ENCODE results near the gene TENT5C.

TENT5C gene

GRCh38 chr1:117573386-117574023, 32.3 kb upstream of the TENT5C start:
- no peak for DNase-seq (ENCODE audit: low read depth)

GRCh38 chr1:117574161-117574835, 31.6 kb upstream of the TENT5C start:
- DNase-seq (ENCODE audit: low read depth): no peak

DNA sequence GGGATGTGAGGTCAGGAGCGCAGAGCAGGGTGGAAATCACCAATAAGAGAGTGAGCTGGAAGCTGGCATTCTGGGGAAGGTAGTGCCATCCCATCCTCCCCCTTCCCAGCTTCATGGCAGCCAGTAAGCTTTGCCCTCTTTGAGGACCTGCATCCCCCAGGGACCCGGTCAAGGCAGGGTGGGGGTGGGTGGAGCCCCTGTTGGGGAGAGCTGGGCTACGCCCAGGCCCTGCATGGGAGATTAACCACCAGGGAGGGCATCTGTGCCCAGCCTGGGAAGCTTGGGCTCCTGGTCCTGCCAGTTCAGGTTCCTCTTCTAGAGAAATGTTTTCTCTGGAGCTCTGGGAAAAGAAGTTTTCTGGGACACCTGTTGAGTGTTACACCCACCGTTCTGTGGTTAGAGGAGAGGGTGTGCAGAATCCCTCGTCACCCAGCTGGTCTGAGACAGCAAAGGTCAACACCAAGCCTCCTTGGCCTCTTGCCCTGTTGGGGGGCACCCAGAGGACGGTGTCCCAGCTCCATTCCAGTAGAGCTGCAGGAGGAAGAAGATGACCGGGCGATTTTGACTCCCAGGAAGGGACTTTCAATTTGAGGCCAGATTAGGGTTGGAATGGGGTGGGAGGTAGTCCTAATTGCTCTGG, 30.1 kb upstream of the TENT5C start:
- DNase-seq (ENCODE audit: low read depth): no peak

DNA sequence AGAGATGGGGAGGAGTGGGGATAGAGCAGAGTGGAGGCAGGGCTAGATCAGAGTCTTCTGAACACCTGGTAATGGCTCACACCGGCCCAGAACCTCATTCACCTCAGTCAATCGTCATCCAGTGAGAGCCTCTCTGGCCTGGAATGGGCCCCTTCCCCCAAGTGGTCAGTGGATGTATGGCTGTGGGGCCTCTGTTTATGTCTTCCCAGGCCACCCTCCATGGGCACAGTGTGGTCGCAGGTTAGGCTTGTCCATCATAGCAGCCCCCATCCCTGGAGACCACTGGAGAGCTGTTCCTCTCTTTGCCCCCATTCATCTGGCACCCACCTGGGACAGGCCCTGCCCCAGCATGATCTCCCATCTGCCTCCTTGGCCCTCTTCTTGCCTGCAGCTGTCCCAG, 29.6 kb upstream of the TENT5C start:
- DNase-seq (ENCODE audit: low read depth): no peak

DNA sequence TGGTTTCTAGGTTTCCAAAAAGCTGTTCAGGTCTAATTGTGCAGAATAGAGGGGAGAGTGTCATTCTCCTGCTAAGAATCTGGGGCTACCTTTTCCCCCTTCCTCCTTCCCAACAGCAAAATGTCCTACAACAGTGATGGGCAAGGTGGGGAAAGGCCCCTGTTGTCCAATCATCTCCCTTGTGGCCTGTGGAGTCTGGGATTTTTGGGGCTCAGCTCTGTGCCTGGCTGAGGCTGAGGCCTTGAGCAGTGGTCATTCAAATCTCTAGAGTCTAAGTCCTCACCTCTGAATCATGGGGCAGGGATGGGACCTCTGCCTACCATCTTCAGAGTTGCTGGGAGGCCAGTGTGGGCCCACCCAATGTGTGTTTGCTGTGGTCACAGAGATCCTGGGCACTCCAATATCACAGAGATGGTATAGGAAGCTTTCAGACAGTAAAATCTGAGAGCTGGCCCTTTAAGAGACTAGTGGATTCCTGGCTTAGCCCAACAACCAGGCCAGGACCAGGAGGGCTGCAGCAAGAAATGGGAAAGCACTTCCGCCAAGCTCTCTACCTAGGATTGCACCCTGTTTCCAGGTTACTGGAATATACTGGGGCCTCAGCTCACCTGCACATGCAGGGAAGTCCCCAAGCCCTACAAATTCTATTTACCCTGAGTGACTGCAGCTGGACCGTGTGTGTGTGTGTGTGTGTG, 28.5 kb upstream of the TENT5C start:
- no peak for DNase-seq (ENCODE audit: low read depth)

GRCh38 chr1:117578466-117578865, 27.4 kb upstream of the TENT5C start:
- no peak for DNase-seq (ENCODE audit: low read depth)

DNA sequence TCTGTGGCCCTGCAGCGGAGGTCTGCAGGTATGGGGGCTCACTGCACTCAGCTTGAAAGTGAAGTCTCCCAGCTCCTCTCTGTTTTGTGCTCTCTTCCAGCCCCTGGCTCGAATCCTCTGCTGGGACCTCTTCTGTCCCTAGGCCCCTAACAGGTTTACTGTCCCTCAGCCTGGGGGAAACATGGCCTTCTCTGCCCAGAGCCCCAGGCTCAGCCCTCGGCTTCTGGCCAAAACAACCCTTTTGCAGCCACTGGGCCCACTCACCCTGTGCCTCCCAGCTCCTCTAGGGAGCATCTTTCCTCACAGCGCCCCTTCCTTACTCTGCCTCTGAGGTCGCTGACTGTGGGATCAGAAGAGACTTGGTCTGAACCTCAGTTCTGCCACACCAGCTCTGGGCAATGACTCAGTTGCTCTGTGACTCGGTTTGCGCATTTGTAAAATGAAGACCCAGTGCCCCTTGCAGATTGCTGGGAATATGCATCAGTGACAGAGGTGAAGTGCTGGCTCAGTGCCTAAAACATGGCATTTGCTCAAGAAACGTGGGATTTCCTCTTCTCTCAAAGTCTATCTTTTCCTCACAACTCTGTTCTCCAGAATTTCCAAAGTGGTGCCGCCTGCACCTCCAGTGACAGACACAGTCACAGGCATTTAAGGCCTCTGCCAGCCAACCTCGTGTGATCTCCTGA, 26.5 kb upstream of the TENT5C start:
- no peak for DNase-seq (ENCODE audit: low read depth)

DNA sequence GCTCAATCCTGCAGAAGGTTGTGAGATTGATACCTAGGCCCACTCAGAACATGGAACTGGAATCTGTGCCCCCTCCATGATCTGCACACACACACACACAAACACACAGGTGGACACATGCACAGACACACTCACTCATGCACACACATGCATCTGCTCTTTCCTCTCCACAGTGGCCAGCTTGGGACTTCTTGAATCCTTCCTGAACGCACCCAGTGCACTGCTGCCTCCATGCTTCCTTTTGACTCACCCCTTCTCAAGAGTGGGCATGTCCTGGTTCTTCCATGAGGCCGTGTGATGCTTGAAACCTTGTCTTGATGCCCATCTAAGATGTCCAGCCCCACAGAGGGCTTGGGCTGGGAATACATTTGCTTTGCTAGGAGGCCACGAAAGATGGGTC, 25.4 kb upstream of the TENT5C start:
- DNase-seq (ENCODE audit: low read depth): no peak

DNA sequence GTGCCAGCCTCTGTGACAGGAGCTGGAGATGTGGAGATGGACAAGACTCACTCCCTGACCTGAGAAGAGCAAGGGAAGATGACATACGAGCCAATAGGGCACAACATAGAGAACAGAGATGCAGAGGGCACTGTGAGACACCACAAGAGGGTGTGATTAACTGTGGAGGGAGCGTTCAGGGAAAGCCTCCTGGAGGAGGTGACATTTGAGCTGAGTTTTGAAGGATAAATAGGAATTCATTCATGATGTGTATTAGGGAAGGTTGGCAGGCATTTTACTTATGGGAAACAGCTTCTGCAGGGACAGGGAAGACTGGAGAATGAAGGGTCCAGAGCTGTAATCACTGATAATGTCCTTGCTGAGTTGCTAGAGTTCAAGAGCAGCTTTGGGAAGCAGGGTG, 25.0 kb upstream of the TENT5C start:
- no peak for DNase-seq (ENCODE audit: low read depth)

DNA sequence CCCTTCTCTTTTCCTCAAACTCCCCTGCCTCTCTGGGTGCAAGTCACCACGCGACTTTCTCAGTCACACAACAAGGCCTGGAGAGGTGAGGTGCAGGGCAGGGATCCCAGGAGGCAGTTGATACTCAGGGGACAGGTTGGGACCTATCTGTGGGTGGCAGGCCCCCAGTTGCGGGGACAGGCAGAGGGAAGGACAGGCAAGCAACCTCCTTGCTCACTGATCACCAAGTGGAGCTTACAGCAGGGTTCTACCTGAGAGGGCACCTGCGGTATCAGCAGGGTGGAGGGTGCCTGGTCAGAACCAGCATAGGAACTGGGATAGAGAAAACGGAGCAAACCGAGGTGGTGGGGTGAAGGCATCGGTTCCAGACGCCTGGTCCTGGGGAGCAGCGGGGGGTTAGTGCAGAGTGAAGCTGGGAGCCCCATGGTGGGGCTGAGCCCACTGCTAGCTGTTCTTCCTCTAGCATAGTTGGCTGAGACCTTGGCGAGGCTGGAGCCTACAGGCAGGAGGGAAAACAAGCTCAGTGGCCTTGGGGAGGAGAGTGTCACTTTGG, 24.4 kb upstream of the TENT5C start:
- no peak for DNase-seq (ENCODE audit: low read depth)

DNA sequence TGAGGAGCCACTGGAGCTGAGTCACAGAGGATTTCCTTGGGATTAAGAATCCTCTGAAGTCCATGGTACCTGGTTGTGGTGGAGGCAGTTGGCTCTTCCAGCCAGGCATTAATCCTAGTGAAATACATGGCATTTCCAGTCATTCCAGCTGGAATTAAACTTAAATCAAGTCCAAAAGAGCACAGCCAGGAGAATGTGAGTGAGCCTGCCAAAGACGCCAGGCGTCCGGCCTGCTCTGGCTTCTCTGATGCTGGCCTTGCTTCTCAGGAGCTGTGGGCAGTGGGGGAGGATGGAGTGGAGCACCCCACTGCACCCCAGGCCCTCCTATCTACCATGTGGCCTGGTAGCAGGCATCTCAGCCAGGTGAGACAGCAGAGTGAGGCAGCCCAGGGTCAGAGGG, 23.4 kb upstream of the TENT5C start:
- DNase-seq (ENCODE audit: low read depth): no peak

- DNase-seq (ENCODE audit: low read depth): no peak
These were observed 22.6 kb upstream of the TENT5C start for GRCh38 chr1:117583247-117583646.

- no peak for DNase-seq (ENCODE audit: low read depth)
These were observed 21.7 kb upstream of the TENT5C start for GRCh38 chr1:117584181-117584580.

GRCh38 chr1:117585086-117585485, 20.8 kb upstream of the TENT5C start:
- DNase-seq (ENCODE audit: low read depth): no peak

GRCh38 chr1:117586337-117586736, 19.5 kb upstream of the TENT5C start:
- no peak for DNase-seq (ENCODE audit: low read depth)

DNA sequence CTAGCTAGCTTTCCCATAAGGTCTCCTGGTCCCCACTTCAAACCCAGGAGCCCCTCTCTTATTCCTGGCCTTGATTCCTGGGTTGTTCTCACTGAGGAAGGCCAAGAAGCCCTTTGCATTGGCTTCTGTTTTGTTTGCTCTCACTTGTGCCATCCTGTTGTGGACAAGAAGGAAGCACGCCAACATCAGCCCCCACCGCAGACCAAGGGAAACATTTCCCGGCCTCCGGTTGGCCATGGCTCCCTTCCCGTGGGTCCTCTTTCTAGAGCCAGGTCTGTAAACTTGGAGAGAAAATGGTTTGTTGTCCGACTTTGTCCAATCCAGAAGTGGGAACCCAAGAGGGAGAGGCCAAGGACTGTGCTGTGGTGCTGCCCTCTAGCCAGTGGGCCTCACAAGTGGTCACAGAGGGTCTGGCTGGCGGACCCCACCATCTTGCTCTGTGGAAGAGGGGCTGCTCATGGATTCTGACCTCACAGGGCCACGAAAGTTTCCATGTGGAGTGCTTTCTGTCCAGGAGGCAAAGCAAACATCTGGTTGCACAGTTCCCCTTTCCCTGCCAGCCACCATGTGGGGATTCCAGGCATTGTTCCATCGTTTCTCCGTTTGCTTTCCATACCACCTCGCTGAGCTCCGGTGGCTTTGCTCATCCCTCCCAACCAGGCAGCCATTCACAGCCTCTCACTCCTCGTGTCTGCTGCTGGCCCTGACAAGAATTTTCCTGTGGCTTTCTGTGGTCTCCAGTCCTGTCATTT, 18.9 kb upstream of the TENT5C start:
- no peak for DNase-seq (ENCODE audit: low read depth)

- no peak for DNase-seq (ENCODE audit: low read depth)
These were observed 18.1 kb upstream of the TENT5C start for GRCh38 chr1:117587499-117588356.

GRCh38 chr1:117589544-117589943, 16.3 kb upstream of the TENT5C start:
- DNase-seq (ENCODE audit: low read depth): no peak

DNA sequence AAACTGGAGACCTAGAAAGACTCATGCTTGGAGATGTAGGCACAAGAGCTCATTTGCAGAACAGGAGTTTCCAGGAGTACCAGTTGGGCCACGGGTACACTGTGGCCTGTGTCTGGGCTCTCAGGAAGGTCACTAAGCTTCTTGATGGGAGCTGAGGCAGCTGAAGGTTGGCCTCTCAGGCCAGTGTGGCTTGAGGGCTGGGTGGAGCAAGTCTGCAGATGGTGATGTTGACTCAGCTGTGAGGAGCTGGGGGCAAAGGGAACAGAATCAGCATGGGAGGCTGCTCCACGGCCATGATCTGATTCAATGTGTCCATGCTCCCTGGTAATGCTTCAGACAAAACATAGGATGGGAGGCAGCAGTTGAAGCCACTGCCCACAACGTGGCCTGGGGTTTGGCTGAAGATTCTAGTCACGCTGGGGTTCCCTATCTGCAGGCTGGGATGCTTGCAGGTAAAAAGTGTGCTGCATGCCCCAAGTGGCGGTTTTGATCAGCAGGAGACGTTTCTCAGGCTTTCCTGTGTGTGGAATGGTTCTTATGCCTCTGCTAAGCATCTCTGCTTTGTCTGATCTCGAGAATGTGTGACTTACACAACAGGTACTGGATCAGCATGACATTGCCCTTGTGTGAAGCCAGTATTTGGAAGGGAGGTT, 15.4 kb upstream of the TENT5C start:
- DNase-seq (ENCODE audit: low read depth): no peak

DNA sequence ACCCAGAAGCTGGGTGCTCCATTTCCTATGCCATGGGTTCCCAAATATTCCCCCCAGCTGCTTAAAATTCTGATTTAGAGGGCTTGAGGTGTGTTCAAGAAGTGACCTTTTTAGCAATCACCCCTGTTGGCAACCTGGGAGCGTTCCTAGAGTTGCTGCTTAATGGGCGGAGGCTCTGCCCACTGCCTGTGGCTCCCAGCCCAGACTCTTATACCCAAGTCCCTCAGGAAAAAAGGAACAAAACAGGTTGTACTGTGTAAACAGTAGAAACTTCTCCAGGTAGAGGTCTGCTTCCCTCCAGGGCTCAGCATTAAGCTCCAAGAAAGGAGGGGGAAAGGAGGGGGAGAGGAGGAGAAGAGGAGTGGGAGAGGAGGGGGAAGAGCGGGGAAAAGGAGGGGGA, 14.6 kb upstream of the TENT5C start:
- DNase-seq (ENCODE audit: low read depth): no peak
